ENCODE measurements around the gene SPTBN4.
"Not testable (repeated sequence)": the region's sequence is repeated elsewhere in the genome, so short reads cannot be mapped to it uniquely, and the experiment has no call there.

SPTBN4 gene

DNA sequence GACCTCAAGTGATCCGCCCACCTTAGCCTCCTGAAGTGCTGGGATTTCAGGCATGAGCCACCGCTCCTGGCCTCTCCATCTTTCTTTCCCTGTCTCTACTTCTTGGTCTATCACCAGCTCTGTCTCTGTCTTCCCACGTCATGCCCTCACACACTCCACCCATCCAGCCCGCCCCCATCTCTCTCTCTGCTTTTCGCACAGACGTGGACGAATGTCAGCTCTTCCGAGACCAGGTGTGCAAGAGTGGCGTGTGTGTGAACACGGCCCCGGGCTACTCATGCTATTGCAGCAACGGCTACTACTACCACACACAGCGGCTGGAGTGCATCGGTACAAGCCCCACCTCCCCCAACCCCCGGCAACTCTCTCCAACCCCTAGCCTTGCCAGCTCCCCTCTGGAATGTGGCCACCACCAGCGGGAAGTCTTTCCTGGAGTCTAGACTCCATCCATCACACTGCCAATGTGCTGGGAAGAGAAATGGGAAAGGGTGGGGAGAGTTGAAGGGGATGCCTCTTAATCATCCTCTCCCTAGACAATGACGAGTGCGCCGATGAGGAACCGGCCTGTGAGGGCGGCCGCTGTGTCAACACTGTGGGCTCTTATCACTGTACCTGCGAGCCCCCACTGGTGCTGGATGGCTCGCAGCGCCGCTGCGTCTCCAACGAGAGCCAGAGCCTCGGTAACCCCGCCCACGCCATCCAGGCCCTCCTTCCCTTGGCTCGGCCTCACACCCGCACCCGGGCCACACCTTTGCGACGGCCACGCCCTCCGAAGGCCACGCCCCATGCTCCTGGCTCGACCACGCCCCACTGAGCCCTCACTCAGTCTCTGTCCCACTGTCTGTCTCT lies 156.8 kb downstream of the SPTBN4 start:
- DNase-seq: no peak

DNA sequence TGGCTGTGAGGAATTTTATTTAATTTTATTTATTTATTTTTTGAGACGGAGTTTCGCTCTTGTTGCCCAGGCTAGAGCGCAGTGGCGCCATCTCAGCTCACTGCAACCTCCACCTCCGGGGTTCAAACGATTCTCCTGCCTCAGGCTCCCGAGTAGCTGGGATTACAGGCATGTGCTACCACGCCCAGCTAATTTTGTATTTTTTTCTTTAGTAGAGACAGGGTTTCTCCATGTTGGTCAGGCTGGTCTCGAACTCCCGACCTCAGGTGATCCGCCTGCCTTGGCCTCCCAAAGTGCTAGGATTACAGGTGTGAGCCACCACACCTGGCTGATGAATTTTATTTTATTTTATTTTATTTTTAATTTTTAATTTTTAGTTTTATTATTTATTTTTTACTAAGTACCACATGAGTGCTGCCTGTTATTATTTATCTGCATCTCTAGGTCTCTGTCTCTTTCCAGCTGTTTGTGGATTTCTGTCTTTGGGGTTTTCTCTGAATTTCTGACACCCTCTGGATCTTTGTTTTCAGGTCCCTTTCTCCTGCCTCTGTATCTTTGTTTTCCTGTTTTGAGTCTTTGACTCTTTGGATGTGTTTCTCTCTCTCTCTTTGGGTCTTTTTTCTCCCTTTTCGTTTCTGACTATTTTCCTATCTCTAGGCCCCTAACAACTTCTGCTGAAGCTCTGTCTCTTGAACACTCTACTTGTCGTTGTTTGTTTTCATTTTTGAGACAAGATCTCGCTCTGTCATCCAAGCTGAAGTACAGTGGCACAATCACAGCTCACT lies 157.8 kb downstream of the SPTBN4 start:
- DNase-seq: not testable (repeated sequence)

GRCh38 chr19:40625406-40626120 lies 158.8 kb downstream of the SPTBN4 start:
- no peak for DNase-seq
